ENCODE results near the gene KLF16.

KLF16 gene

GRCh38 chr19:1812426-1813191 lies 50.8 kb downstream of the KLF16 start:
- Histone ChIP-seq H2AFZ (ENCODE audit: low read length) (no peak overlapping the region), H3K27ac (ENCODE audit: low read depth, low read length, poor library complexity, severe bottlenecking) (peak overlapping the region; percentile 65)

GRCh38 chr19:1811942-1812425 lies 51.4 kb downstream of the KLF16 start, which contains the start of gene ATP8B3:
TSS of gene ATP8B3 (minus strand) at chr19:1812276. CDS start at chr19:1811736, 540 bp downstream.
- Histone ChIP-seq H3K9me3 (ENCODE audit: low read length) (no peaks in the 10 kb centered on the region), H3K36me3 (ENCODE audit: insufficient read depth, low read length) (peaks cover 20% of the 10 kb centered on the region), H3K79me2 (ENCODE audit: insufficient read depth, low read length) (no peaks in the 10 kb centered on the region), H3K27me3 (ENCODE audit: insufficient read depth, low read length) (peaks cover 7% of the 10 kb centered on the region; the same call in 1 of the 2 replicates), H3K9me2 (ENCODE audit: low read depth, low read length) (no peaks in the 10 kb centered on the region), H2AFZ (ENCODE audit: low read length) (no peak within 1 kb of the TSS), H3K4me2 (ENCODE audit: low read length) (peak within 1 kb of the TSS; percentile 79), H3F3A (ENCODE audit: insufficient read depth, low read length) (no peaks in the 10 kb centered on the region), H3K9ac (ENCODE audit: low read length) (peak within 1 kb of the TSS; percentile 53), H3K4me1 (ENCODE audit: insufficient read depth, low read length, severe bottlenecking) (peaks cover 14% of the 10 kb centered on the region), H3K27ac (ENCODE audit: low read depth, low read length, poor library complexity, severe bottlenecking) (peak within 1 kb of the TSS; percentile 65), H3K4me3 (ENCODE audit: low read depth, low read length, poor library complexity, severe bottlenecking) (peak within 1 kb of the TSS; percentile 58), H4K20me1 (ENCODE audit: insufficient read depth, low read length) (no peaks in the 10 kb centered on the region)
- TF ChIP-seq, protein P1, sequence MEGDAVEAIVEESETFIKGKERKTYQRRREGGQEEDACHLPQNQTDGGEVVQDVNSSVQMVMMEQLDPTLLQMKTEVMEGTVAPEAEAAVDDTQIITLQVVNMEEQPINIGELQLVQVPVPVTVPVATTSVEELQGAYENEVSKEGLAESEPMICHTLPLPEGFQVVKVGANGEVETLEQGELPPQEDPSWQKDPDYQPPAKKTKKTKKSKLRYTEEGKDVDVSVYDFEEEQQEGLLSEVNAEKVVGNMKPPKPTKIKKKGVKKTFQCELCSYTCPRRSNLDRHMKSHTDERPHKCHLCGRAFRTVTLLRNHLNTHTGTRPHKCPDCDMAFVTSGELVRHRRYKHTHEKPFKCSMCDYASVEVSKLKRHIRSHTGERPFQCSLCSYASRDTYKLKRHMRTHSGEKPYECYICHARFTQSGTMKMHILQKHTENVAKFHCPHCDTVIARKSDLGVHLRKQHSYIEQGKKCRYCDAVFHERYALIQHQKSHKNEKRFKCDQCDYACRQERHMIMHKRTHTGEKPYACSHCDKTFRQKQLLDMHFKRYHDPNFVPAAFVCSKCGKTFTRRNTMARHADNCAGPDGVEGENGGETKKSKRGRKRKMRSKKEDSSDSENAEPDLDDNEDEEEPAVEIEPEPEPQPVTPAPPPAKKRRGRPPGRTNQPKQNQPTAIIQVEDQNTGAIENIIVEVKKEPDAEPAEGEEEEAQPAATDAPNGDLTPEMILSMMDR (IDR thresholded peaks at IDR 0.05; ENCODE audit: low read length) = peak; percentile 50
- no peak for TF ChIP-seq EZH2 (IDR thresholded peaks at IDR 0.05; ENCODE audit: borderline replicate concordance, low read length)

More at GRCh38 chr19:1812426-1813191, 50.8 kb downstream of the KLF16 start:
- no peaks in the 10 kb centered on the region for H3F3A ChIP-seq (ENCODE audit: insufficient read depth, low read length)
- no peaks in the 10 kb centered on the region for H4K20me1 ChIP-seq (ENCODE audit: insufficient read depth, low read length)
- peak overlapping the region; percentile 58 for H3K4me3 ChIP-seq (ENCODE audit: low read depth, low read length, poor library complexity, severe bottlenecking)
- H3K9me2 ChIP-seq (ENCODE audit: low read depth, low read length) = no peaks in the 10 kb centered on the region
- H3K27me3 ChIP-seq (ENCODE audit: insufficient read depth, low read length) = 0 out of 2 replicates have a peak, but pooled peaks cover 3% of the 10 kb centered on the region
- H3K79me2 ChIP-seq (ENCODE audit: insufficient read depth, low read length) = no peaks in the 10 kb centered on the region
- H3K4me1 ChIP-seq (ENCODE audit: insufficient read depth, low read length, severe bottlenecking) = peaks cover 14% of the 10 kb centered on the region
- no peaks in the 10 kb centered on the region for H3K9me3 ChIP-seq (ENCODE audit: low read length)
- H3K36me3 ChIP-seq (ENCODE audit: insufficient read depth, low read length) = peaks cover 26% of the 10 kb centered on the region
- peak overlapping the region; percentile 51 for H3K9ac ChIP-seq (ENCODE audit: low read length)
- TF ChIP-seq EZH2 (IDR thresholded peaks at IDR 0.05; ENCODE audit: borderline replicate concordance, low read length) = no peak
- TF ChIP-seq, protein P1 (IDR thresholded peaks at IDR 0.05; ENCODE audit: low read length) = peak; percentile 96
- peak overlapping the region; percentile 79 for H3K4me2 ChIP-seq (ENCODE audit: low read length)

DNA sequence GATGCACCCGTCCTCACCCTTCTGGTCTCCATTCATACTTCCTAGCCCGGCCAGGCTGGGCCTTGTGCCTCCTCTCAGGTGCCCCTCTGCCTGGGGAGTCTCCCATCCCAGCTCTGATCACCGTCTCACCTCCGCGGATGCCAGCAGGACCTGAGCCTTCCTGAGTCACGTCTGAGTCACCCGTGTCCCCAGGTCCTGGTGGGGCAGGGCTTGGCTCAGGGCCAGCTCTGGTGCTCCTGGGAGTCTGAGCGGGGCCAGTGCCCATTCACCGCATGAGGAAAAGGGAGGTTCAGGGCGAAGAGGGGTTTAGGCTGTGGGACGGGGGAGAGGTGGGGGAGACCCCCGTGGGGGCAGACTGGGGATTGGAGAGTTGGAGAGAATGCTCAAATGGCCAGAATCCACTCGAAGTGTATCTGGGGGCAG lies 51.9 kb downstream of the KLF16 start:
- Histone ChIP-seq H3K4me2 (ENCODE audit: low read length) (peak overlapping the region; percentile 59), H3K9me3 (ENCODE audit: low read length) (no peaks in the 10 kb centered on the region), H3K36me3 (ENCODE audit: insufficient read depth, low read length) (peaks cover 16% of the 10 kb centered on the region), H3K79me2 (ENCODE audit: insufficient read depth, low read length) (no peaks in the 10 kb centered on the region), H2AFZ (ENCODE audit: low read length) (no peak overlapping the region), H3K27me3 (ENCODE audit: insufficient read depth, low read length) (peaks cover 7% of the 10 kb centered on the region; the same call in 1 of the 2 replicates), H3F3A (ENCODE audit: insufficient read depth, low read length) (no peaks in the 10 kb centered on the region), H3K9me2 (ENCODE audit: low read depth, low read length) (no peaks in the 10 kb centered on the region), H3K27ac (ENCODE audit: low read depth, low read length, poor library complexity, severe bottlenecking) (no peak overlapping the region), H3K4me1 (ENCODE audit: insufficient read depth, low read length, severe bottlenecking) (peaks cover 14% of the 10 kb centered on the region), H3K4me3 (ENCODE audit: low read depth, low read length, poor library complexity, severe bottlenecking) (peak overlapping the region; percentile 58), H4K20me1 (ENCODE audit: insufficient read depth, low read length) (no peaks in the 10 kb centered on the region), H3K9ac (ENCODE audit: low read length) (peak overlapping the region; percentile 53; the same call in 1 of the 2 replicates)
- TF ChIP-seq EZH2 (IDR thresholded peaks at IDR 0.05; ENCODE audit: borderline replicate concordance, low read length) = no peak
- TF ChIP-seq, protein P1 (IDR thresholded peaks at IDR 0.05; ENCODE audit: low read length) = no peak

All from OCI-LY1 (cell line).